HEK293 (cell line): ENCODE measurements around the gene XIRP1.

Experiments used
- CTCF ChIA-PET: fragments of 350-600 bp; formaldehyde crosslinking; extraction: SDS; loops from one replicate; lab custom pipeline; 2021; ENCODE audit warnings: antibody characterized with exemption; lab: Yijun Ruan, JAX
- POLR2A ChIA-PET: fragments of 300-600 bp; formaldehyde crosslinking; extraction: SDS; loops from one replicate; lab custom pipeline; 2020; ENCODE audit warnings: antibody characterized with exemption, inconsistent platforms; lab: Yijun Ruan, JAX
- H3K27ac ChIP-seq: fragments of 200-500 bp; sonication (Bioruptor generic); 2 replicates; pipeline ENCODE4 v1.5.1; 2014; ENCODE audit warnings: low read depth, low read length, control low read depth, inconsistent platforms; ENCODE audit errors: extremely low read depth
- H3K36me3 ChIP-seq, 2 experiments: fragments of 200-500 bp in 1 of 2; sonication (Bioruptor generic) in 1 of 2; 1 replicate in 1 of 2; 2 replicates in 1 of 2; pipeline ENCODE4 v1.5.1; 2014 to 2017; ENCODE audit warnings: inconsistent platforms in 2 of 2, low read length in 2 of 2; ENCODE audit not compliant: control insufficient read depth in 2 of 2, insufficient read depth in 1 of 2
- H3K4me1 ChIP-seq: fragments of 200-500 bp; sonication (Bioruptor generic); 2 replicates; pipeline ENCODE4 v1.5.1; 2014; ENCODE audit warnings: mild to moderate bottlenecking, low read length, inconsistent platforms; ENCODE audit not compliant: control insufficient read depth, insufficient read depth
- H3K4me3 ChIP-seq: 2 replicates; pipeline ENCODE4 v1.5.1; 2011; ENCODE audit warnings: low read depth, mild to moderate bottlenecking, control low read depth, low read length, moderate library complexity
- H3K9me3 ChIP-seq: fragments of 200-500 bp; sonication (Bioruptor generic); 2 replicates; pipeline ENCODE4 v1.5.1; 2014; ENCODE audit warnings: low read depth, low read length, inconsistent platforms; ENCODE audit not compliant: control insufficient read depth, insufficient read depth
- GLI4 ChIP-seq: fragments of 450-650 bp; formaldehyde crosslinking; IDR thresholded peaks from 2 replicates; pipeline ENCODE4 v1.5.1; 2016; ENCODE audit warnings: missing biosample characterization, missing genetic modification characterization
- KLF1 ChIP-seq: fragments of 450-650 bp; formaldehyde crosslinking; IDR thresholded peaks from 2 replicates; pipeline ENCODE4 v1.5.1; 2016; ENCODE audit warnings: missing biosample characterization, missing genetic modification characterization
- KLF10 ChIP-seq: fragments of 450-650 bp; IDR thresholded peaks from 2 replicates; pipeline ENCODE4 v1.5.1; 2018; ENCODE audit warnings: missing biosample characterization, mild to moderate bottlenecking, missing genetic modification characterization
- PRDM1 ChIP-seq: fragments of 450-650 bp; formaldehyde crosslinking; IDR thresholded peaks from 2 replicates; pipeline ENCODE4; 2016; ENCODE audit warnings: missing biosample characterization, missing genetic modification characterization
- ZEB2 ChIP-seq: fragments of 450-650 bp; formaldehyde crosslinking; IDR thresholded peaks from 2 replicates; pipeline ENCODE4 v1.5.1; 2016; ENCODE audit warnings: missing biosample characterization, missing genetic modification characterization
- ZNF157 ChIP-seq: fragments of 450-650 bp; formaldehyde crosslinking; IDR thresholded peaks from 2 replicates; pipeline ENCODE4 v1.5.1; 2016; ENCODE audit warnings: missing biosample characterization, missing genetic modification characterization
- ZNF239 ChIP-seq: fragments of 450-650 bp; formaldehyde crosslinking; IDR thresholded peaks from 2 replicates; pipeline ENCODE4 v1.5.1; 2016; ENCODE audit warnings: missing biosample characterization, missing genetic modification characterization
- ZNF362 ChIP-seq: fragments of 450-650 bp; formaldehyde crosslinking; IDR thresholded peaks from 2 replicates; pipeline ENCODE4 v1.5.1; 2016; ENCODE audit warnings: missing biosample characterization, missing genetic modification characterization
- ZNF366 ChIP-seq: fragments of 450-650 bp; formaldehyde crosslinking; conservative IDR thresholded peaks from 2 replicates; pipeline ENCODE4 v1.5.1; 2016; ENCODE audit warnings: missing biosample characterization, missing genetic modification characterization
- ZNF404 ChIP-seq: fragments of 450-650 bp; formaldehyde crosslinking; IDR thresholded peaks from 2 replicates; pipeline ENCODE4 v1.5.1; 2017; ENCODE audit warnings: missing biosample characterization, missing genetic modification characterization
- ZNF518A ChIP-seq: fragments of 450-650 bp; formaldehyde crosslinking; conservative IDR thresholded peaks from 2 replicates; pipeline ENCODE4 v1.5.1; 2016; ENCODE audit warnings: low read depth, missing biosample characterization, missing genetic modification characterization
- ZNF560 ChIP-seq: fragments of 450-650 bp; formaldehyde crosslinking; IDR thresholded peaks from 2 replicates; pipeline ENCODE4 v1.5.1; 2017; ENCODE audit warnings: missing biosample characterization, missing genetic modification characterization, borderline replicate concordance
- ZNF629 ChIP-seq: fragments of 450-650 bp; formaldehyde crosslinking; IDR thresholded peaks from 2 replicates; pipeline ENCODE4 v1.5.1; 2017; ENCODE audit warnings: missing biosample characterization, missing genetic modification characterization
- ZNF791 ChIP-seq: fragments of 450-650 bp; formaldehyde crosslinking; IDR thresholded peaks from 2 replicates; pipeline ENCODE4 v1.5.1; 2016; ENCODE audit warnings: missing biosample characterization, missing genetic modification characterization
- ZSCAN18 ChIP-seq: fragments of 450-650 bp; formaldehyde crosslinking; IDR thresholded peaks from 2 replicates; pipeline ENCODE4 v1.5.1; 2016; ENCODE audit warnings: missing biosample characterization, missing genetic modification characterization
- ZSCAN5A ChIP-seq: fragments of 450-650 bp; formaldehyde crosslinking; IDR thresholded peaks from 2 replicates; pipeline ENCODE4 v1.5.1; 2016; ENCODE audit warnings: missing biosample characterization, missing genetic modification characterization

The XIRP1 gene

GRCh38 chr3:39196671-39197356 lies 4.4 kb upstream of the XIRP1 start:
- no peaks in the 10 kb centered on the region for H3K36me3 ChIP-seq
- H3K9me3 ChIP-seq = no peaks in the 10 kb centered on the region
- ChIA-PET CTCF (interaction anchor here (0.6 to 16.2 kb wide), 7 partner anchors 9 to 93 kb away, joined by 3 to 311 read pairs (median 3); no protein-coding TSS in a partner anchor), POLR2A (no interaction called here)
- no peak for TF ChIP-seq ZNF560 (tag by site-specific recombination)
- TF ChIP-seq PRDM1 = peak; percentile 58
- H3K4me1 ChIP-seq = no peaks in the 10 kb centered on the region
- H3K27ac ChIP-seq = no peak overlapping the region
- H3K4me3 ChIP-seq = no peak overlapping the region

- CTCF ChIA-PET = interaction anchor here (0.8 to 16.2 kb wide), 4 partner anchors 68 to 94 kb away, joined by 3 to 311 read pairs (median 4); no protein-coding TSS in a partner anchor
- Histone ChIP-seq H3K4me1 (no peaks in the 10 kb centered on the region), H3K9me3 (no peaks in the 10 kb centered on the region), H3K27ac (no peak overlapping the region), H3K36me3 (no peaks in the 10 kb centered on the region), H3K4me3 (no peak overlapping the region)
- POLR2A ChIA-PET = no interaction called here
- no peak for TF ChIP-seq KLF1 (tag by site-specific recombination)
- peak; percentile 88 for TF ChIP-seq ZNF366
Measured at GRCh38 chr3:39196034-39196433, 3.6 kb upstream of the XIRP1 start.

GRCh38 chr3:39193391-39193790 lies 996 bp upstream of the XIRP1 start:
- CTCF ChIA-PET = interaction anchor here (1.0 to 16.2 kb wide), 2 partner anchors 18 to 96 kb away, joined by 3 to 311 read pairs; no protein-coding TSS in a partner anchor
- Histone ChIP-seq H3K4me1 (no peaks in the 10 kb centered on the region), H3K9me3 (no peaks in the 10 kb centered on the region), H3K4me3 (no peak overlapping the region), H3K36me3 (no peaks in the 10 kb centered on the region)
- TF ChIP-seq ZSCAN5A (tag by site-specific recombination) = no peak
- TF ChIP-seq ZNF239 (tag by site-specific recombination) = no peak
- TF ChIP-seq ZSCAN18 = no peak
- no peak for TF ChIP-seq GLI4 (tag by site-specific recombination)
- no peak for TF ChIP-seq ZNF791 (tag by site-specific recombination)
- no peak for TF ChIP-seq ZNF157 (tag by site-specific recombination)
- no peak for TF ChIP-seq KLF10 (tag by site-specific recombination)
- no peak for TF ChIP-seq ZEB2 (tag by site-specific recombination)
- no peak for TF ChIP-seq ZNF362 (tag by site-specific recombination)
- no peak for TF ChIP-seq ZNF629 (tag by site-specific recombination)
- TF ChIP-seq ZNF518A (tag by site-specific recombination) = no peak
- TF ChIP-seq ZNF404 = no peak
- TF ChIP-seq, all 188 proteins: peak for 0
- H3K27ac ChIP-seq = no peak overlapping the region
- POLR2A ChIA-PET = no interaction called here
